ENCODE data around the gene UBC.

- TF ChIP-seq POLR2A (IDR thresholded peaks at IDR 0.05; ENCODE audit: low read depth, low read length), result no peak
- no peak for TF ChIP-seq POLR2AphosphoS5 (IDR thresholded peaks at IDR 0.05; ENCODE audit: low read depth, low read length)
- no peak for TF ChIP-seq TAF1 (IDR thresholded peaks at IDR 0.05; ENCODE audit: borderline replicate concordance, low read depth, low read length)
Measured at GRCh38 chr12:124866883-124867400, 47.5 kb downstream of the UBC start.
